Stimulated activated CD4-positive, alpha-beta T cell treated with anti-CD3 and anti-CD28 coated beads, Interleukin-1b, Interleukin-23, amount 100 ng/mL, for 48 hours (primary cell): ENCODE measurements around the gene CYB5A.
"Not testable (repeated sequence)": the region's sequence is repeated elsewhere in the genome, so short reads cannot be mapped to it uniquely, and the experiment has no call there.

ENCODE experiments used
- DNase-seq: peaks from one replicate; pipeline ENCODE4 v3.0.0-alpha.2; 2020

The CYB5A gene

DNA sequence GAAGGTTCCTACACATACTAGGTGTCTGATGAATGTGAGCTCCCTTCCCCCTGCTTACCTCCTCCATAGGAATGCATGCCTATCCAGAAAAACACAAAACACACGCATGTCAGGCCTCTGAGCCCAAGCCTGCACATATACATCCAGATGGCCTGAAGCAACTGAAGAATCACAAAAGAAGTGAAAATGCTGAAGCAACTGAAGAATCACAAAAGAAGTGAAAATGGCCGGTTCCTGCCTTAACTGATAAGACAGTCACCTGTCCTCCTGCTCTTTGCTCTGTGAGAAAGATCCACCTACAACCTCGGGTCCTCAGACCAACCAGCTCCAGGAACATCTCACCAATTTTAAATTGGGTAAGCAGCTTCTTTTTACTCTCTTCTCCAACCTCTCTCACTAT lies 1.2 kb upstream of the CYB5A start:
- not testable (repeated sequence) for DNase-seq

DNA sequence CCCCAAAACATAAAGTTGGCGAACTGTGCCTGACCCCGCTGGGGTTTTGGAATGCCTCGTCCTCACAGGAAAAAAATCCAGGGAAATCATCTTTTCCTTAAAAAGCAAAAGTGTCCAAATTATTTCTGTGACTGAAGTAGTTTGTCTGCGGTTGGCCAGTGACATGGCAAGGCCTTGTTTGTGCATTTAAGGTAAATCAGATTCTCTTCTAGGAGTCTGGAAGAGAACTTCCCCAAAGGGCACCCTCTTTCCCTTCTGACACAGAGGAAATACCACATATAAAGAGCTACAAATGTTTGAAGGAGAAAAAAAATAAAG lies 737 bp upstream of the CYB5A start:
- DNase-seq, result no peak

GRCh38 chr18:74291472-74291770 lies 342 bp downstream of the CYB5A start:
- DNase-seq, result no peak

DNA sequence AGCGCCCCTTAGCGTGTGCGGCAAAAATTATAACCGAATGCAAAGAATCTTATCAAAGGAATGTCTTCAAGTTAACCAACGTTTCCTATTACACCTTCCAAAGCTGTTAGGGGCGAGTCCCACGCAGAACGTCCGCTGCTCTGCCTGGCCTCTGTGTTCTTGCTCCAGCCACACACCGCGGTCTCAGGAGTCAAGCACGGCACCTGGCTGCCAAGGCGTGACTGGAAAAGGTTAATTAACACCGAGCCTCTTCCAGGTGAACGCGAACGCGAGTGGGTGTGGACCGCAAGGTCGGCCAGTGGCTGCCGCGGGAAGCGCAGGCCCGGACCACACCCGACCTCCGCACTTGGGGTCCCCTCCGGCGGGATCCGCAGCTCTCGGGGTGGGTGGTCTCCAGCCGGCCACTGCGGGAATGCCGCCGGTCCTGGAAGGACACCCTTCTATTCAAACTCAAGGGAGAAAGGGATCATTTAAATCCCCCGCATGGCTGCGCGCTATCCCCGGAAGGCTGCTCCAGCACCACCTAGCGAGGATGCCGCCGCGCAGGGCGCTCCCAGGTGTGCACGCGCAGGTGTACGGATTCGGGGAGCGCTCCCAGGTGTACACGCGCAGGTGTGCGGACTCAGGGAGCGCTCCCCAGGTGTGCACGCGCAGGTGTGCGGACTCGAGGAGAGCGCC lies 830 bp downstream of the CYB5A start:
- no peak for DNase-seq

DNA sequence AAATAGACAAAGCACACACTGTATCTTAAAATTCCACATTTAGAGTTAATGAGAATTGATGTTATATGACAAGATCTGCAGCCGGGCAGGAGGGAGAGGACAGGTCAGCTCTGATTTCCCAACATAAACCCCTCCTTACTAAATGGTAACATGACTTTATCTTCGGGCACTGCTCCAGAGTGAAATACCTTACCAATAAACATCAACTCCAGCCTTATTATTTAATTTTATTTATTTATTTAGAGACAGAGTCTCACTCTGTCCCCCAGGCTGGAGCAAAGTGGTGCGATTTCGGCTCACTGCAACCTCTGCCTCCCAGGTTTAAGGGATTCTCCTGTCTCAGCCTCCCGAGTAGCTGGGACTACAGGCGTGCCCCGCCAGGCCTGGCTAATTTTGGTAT lies 1.7 kb downstream of the CYB5A start:
- no peak for DNase-seq

GRCh38 chr18:74289137-74289536 lies 2.6 kb downstream of the CYB5A start:
- DNase-seq, result no peak

DNA sequence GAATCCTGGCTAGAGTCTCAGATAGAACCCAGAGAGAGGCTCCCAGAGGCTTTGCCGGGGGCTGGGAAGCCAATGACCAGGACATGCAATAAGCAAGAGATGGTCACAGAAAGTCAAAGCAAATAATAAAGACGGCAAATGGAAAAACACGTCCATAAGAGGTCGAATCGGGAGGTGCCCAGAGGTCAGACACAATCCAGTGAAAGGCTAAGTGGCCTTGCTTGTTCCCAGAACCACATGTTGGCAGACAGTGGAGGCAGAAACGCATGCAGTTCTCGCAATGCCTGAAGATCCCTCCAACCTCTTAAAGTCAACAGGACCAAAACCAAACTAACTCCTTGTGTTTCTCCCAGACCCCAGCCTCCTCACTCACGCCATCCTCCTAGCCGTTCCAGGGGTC lies 3.0 kb downstream of the CYB5A start:
- DNase-seq, result no peak

DNA sequence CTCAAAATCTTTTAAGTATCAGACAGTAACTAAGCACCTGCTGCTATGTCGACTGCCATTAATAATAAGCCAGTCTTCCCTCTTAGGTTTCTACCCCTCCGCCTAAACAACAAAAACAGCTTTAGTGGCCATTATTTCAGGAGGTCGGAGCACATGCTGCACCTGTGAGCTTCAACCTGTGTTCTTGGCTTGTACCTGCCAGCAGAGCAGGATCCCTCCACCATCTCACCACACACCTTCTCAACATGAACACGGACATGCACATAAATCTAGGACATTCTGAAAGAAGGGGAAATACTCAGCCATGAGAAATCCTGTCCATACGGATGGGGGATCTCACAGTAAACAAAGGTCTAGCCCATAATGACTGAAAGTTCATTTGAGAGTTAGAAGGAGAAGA lies 3.7 kb downstream of the CYB5A start:
- DNase-seq, result no peak

- DNase-seq, result no peak
Observed at GRCh38 chr18:74286856-74287255, 4.9 kb downstream of the CYB5A start.

DNA sequence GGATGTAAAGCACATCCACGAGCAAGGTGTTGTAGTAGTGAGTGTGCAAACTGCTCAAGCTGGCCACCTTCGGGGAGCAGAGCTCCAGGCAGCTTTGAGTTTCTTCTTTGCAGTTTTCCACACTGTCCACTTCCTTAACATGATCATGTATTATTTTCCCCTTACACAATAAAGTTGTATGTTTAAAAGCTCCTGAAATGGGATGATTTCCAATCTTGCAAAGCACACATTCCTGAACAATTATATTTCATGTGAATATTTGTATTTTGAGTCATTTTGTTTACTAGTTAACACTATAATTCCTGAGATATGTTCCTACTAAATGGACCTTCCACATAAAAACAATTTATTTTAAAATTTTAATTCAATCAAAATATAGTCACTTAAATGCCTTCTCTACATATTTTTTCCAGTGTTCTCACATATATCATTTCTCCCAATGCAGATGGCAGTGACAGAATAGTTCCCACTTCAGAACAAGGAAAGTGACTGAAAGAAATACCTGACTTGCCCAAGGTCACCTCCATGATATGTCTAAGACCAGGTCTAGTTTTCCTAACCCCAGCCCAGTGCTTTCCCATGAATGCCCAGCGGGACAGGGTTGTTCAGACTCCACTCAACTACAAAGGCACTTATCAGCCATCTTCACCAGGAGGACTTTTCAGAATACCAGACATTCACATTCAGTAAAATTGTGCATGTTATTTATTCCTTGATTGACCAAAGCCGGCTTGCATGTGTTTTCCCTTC lies 5.5 kb downstream of the CYB5A start:
- DNase-seq, result no peak

- DNase-seq, result not testable (repeated sequence)
Observed at GRCh38 chr18:74285583-74285982, 6.2 kb downstream of the CYB5A start.

GRCh38 chr18:74284980-74285355 lies 6.8 kb downstream of the CYB5A start:
- no peak for DNase-seq

- no peak for DNase-seq
Observed at GRCh38 chr18:74284191-74284979, 7.4 kb downstream of the CYB5A start.

DNA sequence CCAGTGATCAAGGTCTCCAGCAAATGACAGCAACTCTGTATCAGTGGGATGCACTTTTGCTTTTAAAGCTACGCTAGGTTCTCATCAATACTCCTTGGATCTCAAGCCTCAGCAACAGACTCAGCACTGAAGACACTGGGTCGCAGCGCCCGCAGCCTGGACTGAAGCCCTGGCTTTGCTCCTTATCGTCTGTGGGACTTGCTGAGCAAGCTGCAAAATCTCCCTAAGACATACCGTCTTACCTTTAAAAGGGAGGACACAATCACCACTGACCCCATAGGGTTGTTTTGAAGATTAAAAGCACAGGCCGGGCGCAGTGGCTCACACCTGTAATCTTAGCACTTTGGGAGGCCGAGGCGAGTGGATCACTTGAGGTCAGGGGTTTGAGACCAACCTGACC lies 8.1 kb downstream of the CYB5A start:
- no peak for DNase-seq

GRCh38 chr18:74282755-74283554 lies 8.8 kb downstream of the CYB5A start:
- no peak for DNase-seq

- no peak for DNase-seq
Observed at GRCh38 chr18:74281980-74282754, 9.6 kb downstream of the CYB5A start.

- no peak for DNase-seq
Observed at GRCh38 chr18:74281011-74281979, 10.5 kb downstream of the CYB5A start.

GRCh38 chr18:74278983-74279382 lies 12.8 kb downstream of the CYB5A start:
- no peak for DNase-seq

DNA sequence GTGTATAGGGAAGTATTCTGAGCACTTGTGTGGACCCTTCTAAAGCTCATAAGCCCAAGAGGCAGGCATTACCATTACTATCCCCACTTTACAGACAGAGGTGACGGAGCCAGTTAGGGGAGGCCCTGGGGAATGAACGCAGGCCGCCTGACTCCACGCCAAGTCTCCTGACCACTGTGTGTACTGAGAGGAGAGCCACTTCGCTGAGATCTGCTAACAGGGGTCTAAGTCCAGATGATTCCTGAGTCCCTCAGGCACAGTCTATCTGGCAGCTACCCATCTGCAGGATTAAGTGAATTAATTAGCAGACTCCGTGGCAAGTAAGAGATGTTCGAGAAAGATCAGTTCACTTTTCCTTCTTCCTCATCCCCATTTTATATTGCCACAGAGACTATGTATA lies 13.7 kb downstream of the CYB5A start:
- DNase-seq, result no peak

DNA sequence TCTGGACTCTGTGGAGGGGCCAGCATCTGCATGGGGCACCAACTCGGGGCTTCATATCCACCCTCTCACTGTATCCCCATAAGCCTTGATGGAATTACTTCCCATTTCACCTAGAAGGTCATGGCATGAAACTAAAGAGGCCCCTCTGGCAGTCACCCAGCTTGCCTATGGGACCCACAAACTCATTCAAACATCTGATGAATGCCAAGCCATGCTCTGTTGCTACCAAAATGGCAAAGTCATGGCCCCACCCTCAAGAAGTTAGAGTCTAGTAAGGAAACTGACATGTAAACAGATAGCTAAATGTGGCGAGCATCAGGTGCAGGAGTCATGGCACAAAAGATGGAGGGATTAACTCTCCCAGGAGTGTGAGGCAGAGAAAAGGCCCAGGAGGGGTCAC lies 14.5 kb downstream of the CYB5A start:
- DNase-seq, result no peak

DNA sequence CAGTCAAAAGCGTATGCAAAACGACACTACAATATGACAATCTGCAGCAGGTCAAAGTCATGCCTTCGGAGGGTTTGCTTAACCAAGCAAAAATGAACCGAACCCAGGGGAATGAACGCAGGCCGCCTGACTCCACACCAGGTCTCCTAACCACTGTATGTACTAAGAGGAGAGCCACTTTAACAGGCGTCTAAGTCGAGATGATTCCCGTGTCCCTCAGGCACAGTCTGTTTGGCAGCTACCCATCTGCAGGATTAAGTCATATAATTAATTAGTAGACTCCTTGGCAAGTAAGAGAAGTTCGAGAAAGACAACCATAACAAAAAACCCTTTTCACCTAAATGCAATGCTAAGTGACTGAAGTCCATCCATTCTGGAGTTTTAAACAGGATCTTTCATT lies 15.2 kb downstream of the CYB5A start:
- no peak for DNase-seq
